HEK293 (cell line): ENCODE results near the gene EVI5L.

ENCODE experiments used
- CTCF ChIA-PET: fragments of 350-600 bp; formaldehyde crosslinking; extraction: SDS; loops from one replicate; lab custom pipeline; 2021; ENCODE audit warnings: antibody characterized with exemption; lab: Yijun Ruan, JAX
- POLR2A ChIA-PET: fragments of 300-600 bp; formaldehyde crosslinking; extraction: SDS; loops from one replicate; lab custom pipeline; 2020; ENCODE audit warnings: antibody characterized with exemption, inconsistent platforms; lab: Yijun Ruan, JAX
- H3K27ac ChIP-seq: fragments of 200-500 bp; sonication (Bioruptor generic); 2 replicates; pipeline ENCODE4 v1.5.1; 2014; ENCODE audit warnings: low read depth, low read length, control low read depth, inconsistent platforms; ENCODE audit errors: extremely low read depth
- H3K36me3 ChIP-seq, 2 experiments: fragments of 200-500 bp in 1 of 2; sonication (Bioruptor generic) in 1 of 2; 1 replicate in 1 of 2; 2 replicates in 1 of 2; pipeline ENCODE4 v1.5.1; 2014 to 2017; ENCODE audit warnings: inconsistent platforms in 2 of 2, low read length in 2 of 2; ENCODE audit not compliant: control insufficient read depth in 2 of 2, insufficient read depth in 1 of 2
- H3K4me1 ChIP-seq: fragments of 200-500 bp; sonication (Bioruptor generic); 2 replicates; pipeline ENCODE4 v1.5.1; 2014; ENCODE audit warnings: mild to moderate bottlenecking, low read length, inconsistent platforms; ENCODE audit not compliant: control insufficient read depth, insufficient read depth
- H3K4me3 ChIP-seq: 2 replicates; pipeline ENCODE4 v1.5.1; 2011; ENCODE audit warnings: low read depth, mild to moderate bottlenecking, control low read depth, low read length, moderate library complexity
- H3K9me3 ChIP-seq: fragments of 200-500 bp; sonication (Bioruptor generic); 2 replicates; pipeline ENCODE4 v1.5.1; 2014; ENCODE audit warnings: low read depth, low read length, inconsistent platforms; ENCODE audit not compliant: control insufficient read depth, insufficient read depth
- GLI2 ChIP-seq: fragments of 450-650 bp; formaldehyde crosslinking; IDR thresholded peaks from 2 replicates; pipeline ENCODE4; 2017; ENCODE audit warnings: missing biosample characterization, missing genetic modification characterization, low read depth, borderline replicate concordance
- PRDM1 ChIP-seq: fragments of 450-650 bp; formaldehyde crosslinking; IDR thresholded peaks from 2 replicates; pipeline ENCODE4; 2016; ENCODE audit warnings: missing biosample characterization, missing genetic modification characterization
- REPIN1 ChIP-seq: fragments of 450-650 bp; formaldehyde crosslinking; IDR thresholded peaks from 2 replicates; pipeline ENCODE4 v1.5.1; 2017; ENCODE audit warnings: missing biosample characterization, missing genetic modification characterization, low read depth
- SP7 ChIP-seq: fragments of 450-650 bp; formaldehyde crosslinking; IDR thresholded peaks from 2 replicates; pipeline ENCODE4 v1.5.1; 2016; ENCODE audit warnings: missing biosample characterization, missing genetic modification characterization
- ZEB2 ChIP-seq: fragments of 450-650 bp; formaldehyde crosslinking; IDR thresholded peaks from 2 replicates; pipeline ENCODE4 v1.5.1; 2016; ENCODE audit warnings: missing biosample characterization, missing genetic modification characterization
- ZFP41 ChIP-seq: fragments of 450-650 bp; formaldehyde crosslinking; IDR thresholded peaks from 2 replicates; pipeline ENCODE4 v1.5.1; 2016; ENCODE audit warnings: missing biosample characterization, missing genetic modification characterization, borderline replicate concordance
- ZNF155 ChIP-seq: fragments of 450-650 bp; formaldehyde crosslinking; IDR thresholded peaks from 2 replicates; pipeline ENCODE4 v1.5.1; 2016; ENCODE audit warnings: missing biosample characterization, missing genetic modification characterization
- ZNF157 ChIP-seq: fragments of 450-650 bp; formaldehyde crosslinking; IDR thresholded peaks from 2 replicates; pipeline ENCODE4 v1.5.1; 2016; ENCODE audit warnings: missing biosample characterization, missing genetic modification characterization
- ZNF23 ChIP-seq: fragments of 450-650 bp; formaldehyde crosslinking; IDR thresholded peaks from 2 replicates; pipeline ENCODE4 v1.5.1; 2016; ENCODE audit warnings: missing biosample characterization, missing genetic modification characterization, borderline replicate concordance
- ZNF26 ChIP-seq: fragments of 450-650 bp; formaldehyde crosslinking; IDR thresholded peaks from 2 replicates; pipeline ENCODE4 v1.5.1; 2016; ENCODE audit warnings: missing biosample characterization, missing genetic modification characterization
- ZNF354C ChIP-seq: fragments of 450-650 bp; formaldehyde crosslinking; IDR thresholded peaks from 2 replicates; pipeline ENCODE4 v1.5.1; 2016; ENCODE audit warnings: missing biosample characterization, missing genetic modification characterization, low read depth, borderline replicate concordance
- ZNF404 ChIP-seq: fragments of 450-650 bp; formaldehyde crosslinking; IDR thresholded peaks from 2 replicates; pipeline ENCODE4 v1.5.1; 2017; ENCODE audit warnings: missing biosample characterization, missing genetic modification characterization
- ZNF514 ChIP-seq: fragments of 450-650 bp; formaldehyde crosslinking; IDR thresholded peaks from 2 replicates; pipeline ENCODE4 v1.5.1; 2016; ENCODE audit warnings: missing biosample characterization, missing genetic modification characterization
- ZNF707 ChIP-seq: fragments of 450-650 bp; formaldehyde crosslinking; IDR thresholded peaks from 2 replicates; pipeline ENCODE4 v1.5.1; 2016; ENCODE audit warnings: missing biosample characterization, missing genetic modification characterization
- ZNF843 ChIP-seq: fragments of 450-650 bp; formaldehyde crosslinking; IDR thresholded peaks from 2 replicates; pipeline ENCODE4 v1.5.1; 2016; ENCODE audit warnings: missing biosample characterization, missing genetic modification characterization
- TF ChIP-seq, protein P1 (sequence below): fragments of 450-650 bp; formaldehyde crosslinking; IDR thresholded peaks from 2 replicates; pipeline ENCODE4 v1.5.1; 2016; ENCODE audit warnings: missing biosample characterization, missing genetic modification characterization

The EVI5L gene

DNA sequence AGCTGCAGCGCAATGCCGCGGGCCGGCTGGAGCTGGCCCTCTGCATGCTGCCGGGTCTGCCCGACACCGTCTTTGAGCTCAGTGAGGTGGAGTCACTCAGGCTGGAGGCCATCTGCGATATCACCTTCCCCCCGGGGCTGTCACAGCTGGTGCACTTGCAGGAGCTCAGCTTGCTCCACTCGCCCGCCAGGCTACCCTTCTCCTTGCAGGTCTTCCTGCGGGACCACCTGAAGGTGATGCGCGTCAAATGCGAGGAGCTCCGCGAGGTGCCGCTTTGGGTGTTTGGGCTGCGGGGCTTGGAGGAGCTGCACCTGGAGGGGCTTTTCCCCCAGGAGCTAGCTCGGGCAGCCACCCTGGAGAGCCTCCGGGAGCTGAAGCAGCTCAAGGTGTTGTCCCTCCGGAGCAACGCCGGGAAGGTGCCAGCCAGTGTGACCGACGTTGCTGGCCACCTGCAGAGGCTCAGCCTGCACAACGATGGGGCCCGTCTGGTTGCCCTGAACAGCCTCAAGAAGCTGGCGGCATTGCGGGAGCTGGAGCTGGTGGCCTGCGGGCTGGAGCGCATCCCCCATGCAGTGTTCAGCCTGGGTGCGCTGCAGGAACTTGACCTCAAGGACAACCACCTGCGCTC, 69.8 kb downstream of the EVI5L start:
- CTCF ChIA-PET = interaction anchor here (0.5 to 3.1 kb wide), 7 partner anchors 8 to 265 kb away, joined by 3 to 21 read pairs (median 4); partner anchors contain the start of gene PRR36
- 0 out of 2 replicates have a peak, but pooled peaks cover 2% of the 10 kb centered on the region for H3K4me1 ChIP-seq
- POLR2A ChIA-PET = interaction anchor here (0.5 to 3.4 kb wide), 7 partner anchors 9 to 43 kb away, joined by 3 to 22 read pairs (median 5); partner anchors contain the start of genes LRRC8E, SNAPC2 and TIMM44
- no peak overlapping the region for H3K4me3 ChIP-seq
- TF ChIP-seq ZNF707 (tag by site-specific recombination) (no peak), ZNF23 (tag by site-specific recombination) (no peak), ZNF514 (tag by site-specific recombination) (no peak), ZNF354C (no peak), ZFP41 (tag by site-specific recombination) (no peak)
- TF ChIP-seq, protein P1, sequence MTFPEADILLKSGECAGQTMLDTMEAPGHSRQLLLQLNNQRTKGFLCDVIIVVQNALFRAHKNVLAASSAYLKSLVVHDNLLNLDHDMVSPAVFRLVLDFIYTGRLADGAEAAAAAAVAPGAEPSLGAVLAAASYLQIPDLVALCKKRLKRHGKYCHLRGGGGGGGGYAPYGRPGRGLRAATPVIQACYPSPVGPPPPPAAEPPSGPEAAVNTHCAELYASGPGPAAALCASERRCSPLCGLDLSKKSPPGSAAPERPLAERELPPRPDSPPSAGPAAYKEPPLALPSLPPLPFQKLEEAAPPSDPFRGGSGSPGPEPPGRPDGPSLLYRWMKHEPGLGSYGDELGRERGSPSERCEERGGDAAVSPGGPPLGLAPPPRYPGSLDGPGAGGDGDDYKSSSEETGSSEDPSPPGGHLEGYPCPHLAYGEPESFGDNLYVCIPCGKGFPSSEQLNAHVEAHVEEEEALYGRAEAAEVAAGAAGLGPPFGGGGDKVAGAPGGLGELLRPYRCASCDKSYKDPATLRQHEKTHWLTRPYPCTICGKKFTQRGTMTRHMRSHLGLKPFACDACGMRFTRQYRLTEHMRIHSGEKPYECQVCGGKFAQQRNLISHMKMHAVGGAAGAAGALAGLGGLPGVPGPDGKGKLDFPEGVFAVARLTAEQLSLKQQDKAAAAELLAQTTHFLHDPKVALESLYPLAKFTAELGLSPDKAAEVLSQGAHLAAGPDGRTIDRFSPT (tag by site-specific recombination) = no peak
- H3K27ac ChIP-seq = no peak overlapping the region
- H3K36me3 ChIP-seq = peaks cover 3 to 34% of the 10 kb centered on the region in 2 experiments; a peak in 2 of 3 replicates
- H3K9me3 ChIP-seq = no peaks in the 10 kb centered on the region

DNA sequence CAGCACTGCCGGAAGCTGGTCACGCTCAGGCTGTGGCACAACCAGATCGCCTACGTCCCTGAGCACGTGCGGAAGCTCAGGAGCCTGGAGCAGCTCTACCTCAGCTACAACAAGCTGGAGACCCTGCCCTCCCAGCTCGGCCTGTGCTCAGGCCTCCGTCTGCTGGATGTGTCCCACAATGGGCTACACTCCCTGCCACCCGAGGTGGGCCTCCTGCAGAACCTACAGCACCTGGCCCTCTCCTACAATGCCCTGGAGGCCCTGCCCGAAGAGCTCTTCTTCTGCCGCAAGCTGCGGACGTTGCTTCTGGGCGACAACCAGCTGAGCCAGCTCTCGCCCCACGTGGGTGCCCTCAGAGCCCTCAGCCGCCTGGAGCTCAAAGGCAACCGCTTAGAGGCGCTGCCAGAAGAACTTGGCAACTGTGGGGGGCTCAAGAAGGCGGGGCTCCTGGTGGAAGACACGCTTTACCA, 70.4 kb downstream of the EVI5L start:
- no peaks in the 10 kb centered on the region for H3K9me3 ChIP-seq
- peaks cover 5% of the 10 kb centered on the region; the same call in 1 of the 2 replicates for H3K4me1 ChIP-seq
- ChIA-PET CTCF (interaction anchor here (0.5 to 3.1 kb wide), 7 partner anchors 8 to 265 kb away, joined by 3 to 21 read pairs (median 4); no protein-coding TSS in a partner anchor), POLR2A (interaction anchor here (0.5 to 3.4 kb wide), 8 partner anchors 9 to 43 kb away, joined by 3 to 22 read pairs (median 6); partner anchors contain the start of genes LRRC8E, SNAPC2 and TIMM44)
- H3K27ac ChIP-seq = no peak overlapping the region
- H3K36me3 ChIP-seq = peaks cover 3 to 32% of the 10 kb centered on the region in 2 experiments; a peak in 2 of 3 replicates
- H3K4me3 ChIP-seq = no peak overlapping the region
- no peak for TF ChIP-seq REPIN1
- TF ChIP-seq GLI2 (tag by site-specific recombination) = no peak
- TF ChIP-seq ZNF155 = no peak
- no peak for TF ChIP-seq ZNF843 (tag by site-specific recombination)
- TF ChIP-seq ZNF26 (tag by site-specific recombination) = no peak
- TF ChIP-seq ZNF157 (tag by site-specific recombination) = no peak

DNA sequence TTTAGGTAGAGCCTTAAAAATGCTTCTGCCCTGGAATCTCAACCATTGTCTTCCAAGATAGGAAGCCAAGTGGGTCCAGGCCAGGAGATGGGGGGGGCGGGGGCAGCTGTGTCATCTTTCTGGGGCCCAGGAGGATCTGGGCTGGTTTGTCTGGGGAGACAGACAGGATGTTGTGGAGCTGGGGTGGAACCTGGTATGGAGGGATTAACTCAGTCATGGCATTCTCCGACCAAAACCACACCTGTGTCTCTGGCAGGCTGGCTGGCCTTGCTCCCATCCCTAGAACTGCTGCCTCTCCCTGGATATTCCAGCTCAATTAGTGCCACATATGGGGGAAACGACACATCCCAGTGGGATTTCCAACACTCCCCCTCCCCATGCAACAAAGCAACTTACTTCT, 70.9 kb downstream of the EVI5L start:
- CTCF ChIA-PET = interaction anchor here (0.6 to 3.1 kb wide), 6 partner anchors 9 to 333 kb away, joined by 3 to 21 read pairs (median 4); no protein-coding TSS in a partner anchor
- POLR2A ChIA-PET = interaction anchor here (0.6 to 3.4 kb wide), 8 partner anchors 8 to 262 kb away, joined by 3 to 22 read pairs (median 6); partner anchors contain the start of genes LRRC8E and SNAPC2
- H3K4me1 ChIP-seq = peaks cover 5% of the 10 kb centered on the region; the same call in 1 of the 2 replicates
- H3K4me3 ChIP-seq = no peak overlapping the region
- TF ChIP-seq ZEB2 (no peak), SP7 (tag by site-specific recombination) (no peak), ZNF404 (tag by site-specific recombination) (no peak), PRDM1 (no peak)
- H3K36me3 ChIP-seq = peaks cover 3 to 33% of the 10 kb centered on the region in 2 experiments; a peak in 2 of 3 replicates
- H3K27ac ChIP-seq = no peak overlapping the region
- H3K9me3 ChIP-seq = no peaks in the 10 kb centered on the region
